Measurements from ENCODE around the gene PNPLA6. TPM values are rescaled to one million over a fixed set of nuclear protein-coding genes. Genes with fewer than 3 reads are reported as not detected.

PNPLA6 gene
- total and polyA plus RNA-seq, 9 of the 15 experiments (the other 6 are each of a cell fraction or from before 2014, with no cell fraction given): 0.07 to 30.2 (median 8.3) TPM

GRCh38 chr19:7603919-7604318 is 68.4 kb downstream of the PNPLA6 start:
- CTCF ChIA-PET (ENCODE audit: low intra/inter-chr PET ratio): interaction anchor here (0.7 kb wide), 1 partner anchor 16 kb away, joined by 3 read pairs; no protein-coding TSS in a partner anchor
- TF ChIP-seq FOXK2 (conservative IDR thresholded peaks at IDR 0.05 in 1 of 2, IDR thresholded peaks at IDR 0.05 in 1 of 2; ENCODE audit: low read depth in 2 of 2) (no peak), KDM1A (IDR thresholded peaks at IDR 0.05) (peak; percentile 70 to 76), RCOR1 (IDR thresholded peaks at IDR 0.05; ENCODE audit: borderline replicate concordance in 1 of 2, low read depth in 2 of 2, low read length in 2 of 2) (peak in 1 of 2 experiments; percentile 68; a peak in 2 of 4 replicates), ESRRA (IDR thresholded peaks at IDR 0.05; ENCODE audit: borderline replicate concordance, low read depth) (peak; percentile 54; the same call in 1 of the 2 replicates), ZNF766 (CRISPR knock-in tag; conservative IDR thresholded peaks at IDR 0.05) (peak; percentile 36; the same call in 1 of the 2 replicates), CEBPG (CRISPR knock-in tag; IDR thresholded peaks at IDR 0.05) (no peak), CEBPG (tag; conservative IDR thresholded peaks at IDR 0.05 in 1 of 2, IDR thresholded peaks at IDR 0.05 in 1 of 2) (peak; percentile 44 to 79; a peak in 2 of 4 replicates), CEBPB (tag; IDR thresholded peaks at IDR 0.05) (peak; percentile 50), ASH1L (IDR thresholded peaks at IDR 0.05; ENCODE audit: borderline replicate concordance, low read depth, partially characterized antibody) (no peak), ZNF717 (CRISPR knock-in tag; IDR thresholded peaks at IDR 0.05) (no peak)
- TF ChIP-seq, protein P1, sequence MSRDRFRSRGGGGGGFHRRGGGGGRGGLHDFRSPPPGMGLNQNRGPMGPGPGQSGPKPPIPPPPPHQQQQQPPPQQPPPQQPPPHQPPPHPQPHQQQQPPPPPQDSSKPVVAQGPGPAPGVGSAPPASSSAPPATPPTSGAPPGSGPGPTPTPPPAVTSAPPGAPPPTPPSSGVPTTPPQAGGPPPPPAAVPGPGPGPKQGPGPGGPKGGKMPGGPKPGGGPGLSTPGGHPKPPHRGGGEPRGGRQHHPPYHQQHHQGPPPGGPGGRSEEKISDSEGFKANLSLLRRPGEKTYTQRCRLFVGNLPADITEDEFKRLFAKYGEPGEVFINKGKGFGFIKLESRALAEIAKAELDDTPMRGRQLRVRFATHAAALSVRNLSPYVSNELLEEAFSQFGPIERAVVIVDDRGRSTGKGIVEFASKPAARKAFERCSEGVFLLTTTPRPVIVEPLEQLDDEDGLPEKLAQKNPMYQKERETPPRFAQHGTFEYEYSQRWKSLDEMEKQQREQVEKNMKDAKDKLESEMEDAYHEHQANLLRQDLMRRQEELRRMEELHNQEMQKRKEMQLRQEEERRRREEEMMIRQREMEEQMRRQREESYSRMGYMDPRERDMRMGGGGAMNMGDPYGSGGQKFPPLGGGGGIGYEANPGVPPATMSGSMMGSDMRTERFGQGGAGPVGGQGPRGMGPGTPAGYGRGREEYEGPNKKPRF (IDR thresholded peaks at IDR 0.05; ENCODE audit: low read depth, low read length): no peak

More at GRCh38 chr19:7603919-7604318, 68.4 kb downstream of the PNPLA6 start:
- Histone ChIP-seq H3K9me3 (replicated peaks; ENCODE audit: control insufficient read depth, insufficient read depth, low read depth, low read length) (no peaks in the 10 kb centered on the region), H3K9ac (ENCODE audit: insufficient read depth in 1 of 2, low read depth in 2 of 2, low read length in 2 of 2) (no peak overlapping the region; a peak in 1 of 4 replicates), H3K4me1 (replicated peaks in 1 of 2; ENCODE audit: control insufficient read depth in 2 of 2, insufficient read depth in 2 of 2, low read length in 2 of 2) (peaks cover 2 to 34% of the 10 kb centered on the region in 2 experiments; a peak in 4 of 5 replicates), H3K4me3 (no peak overlapping the region), H2AFZ (ENCODE audit: low read depth, low read length) (no peak overlapping the region), H3K4me2 (ENCODE audit: insufficient read depth, low read length) (no peak overlapping the region), H3K79me2 (ENCODE audit: control insufficient read depth, insufficient read depth, low read length) (no peaks in the 10 kb centered on the region), H3K27ac (ENCODE audit: extremely low read depth, low read depth, low read length) (no peak overlapping the region), H4K20me1 (replicated peaks; ENCODE audit: control insufficient read depth, insufficient read depth, low read length) (peaks cover 9% of the 10 kb centered on the region; the same call in 1 of the 2 replicates), H3K36me3 (ENCODE audit: control insufficient read depth, insufficient read depth, low read length) (no peaks in the 10 kb centered on the region), H3K9me1 (ENCODE audit: control insufficient read depth, insufficient read depth, low read length) (no peaks in the 10 kb centered on the region), H3K27me3 (ENCODE audit: control insufficient read depth in 2 of 2, insufficient read depth in 2 of 2, low read length in 2 of 2) (no peaks in the 10 kb centered on the region; a peak in 1 of 5 replicates)
- ATAC-seq (no peak), DNase-seq (ENCODE audit: extremely low read depth in 1 of 4, low spot score in 3 of 4) (no peak), FAIRE-seq (no peak)
- POLR2A ChIA-PET: no interaction called here
- no TSS peak for BruUV-seq (replicated peaks)
- WGBS (ENCODE audit: insufficient coverage, low coverage, missing lambda C conversion rate): 5% methylated on average over 9 of the region's 9 CpGs
- intact Hi-C loops (cut with micrococcal nuclease): no loop called here
- in situ Hi-C loops (cut with MboI): no loop called here
